SK-N-SH treated with all-trans-retinoic acid at 6 μM for 48 hours (cell line): ENCODE results near the gene INHBB.

ENCODE experiments used
- ATAC-seq: fragments of 200-7000 bp; cut with Tn5 transposase; 3 replicates; pipeline ENCODE4 v1.9.1; 2020; ENCODE audit warnings: mild to moderate bottlenecking, moderate library complexity
- BACH2 ChIP-seq: fragments of 250-450 bp; sonication (Bioruptor Pico); IDR thresholded peaks from 2 replicates; pipeline ENCODE4 v1.9.0; 2021; ENCODE audit warnings: mild to moderate bottlenecking, borderline replicate concordance
- CREB5 ChIP-seq: fragments of 250-450 bp; sonication (Bioruptor Pico); IDR thresholded peaks from 2 replicates; pipeline ENCODE4 v1.5.1; 2020; ENCODE audit warnings: low read depth, mild to moderate bottlenecking, moderate library complexity
- CSDC2 ChIP-seq: fragments of 250-450 bp; sonication (Bioruptor Pico); IDR thresholded peaks from 2 replicates; pipeline ENCODE4 v1.5.0; 2020; ENCODE audit warnings: mild to moderate bottlenecking, moderate library complexity
- CSRNP3 ChIP-seq: fragments of 250-450 bp; sonication (Bioruptor Pico); IDR thresholded peaks from 2 replicates; pipeline ENCODE4 v1.5.1; 2021; ENCODE audit warnings: mild to moderate bottlenecking, moderate library complexity
- ESRRG ChIP-seq: fragments of 250-450 bp; sonication (Bioruptor Pico); IDR thresholded peaks from 2 replicates; pipeline ENCODE4 v1.6.1; 2021; ENCODE audit warnings: mild to moderate bottlenecking
- GLIS3 ChIP-seq: fragments of 250-450 bp; sonication (Bioruptor Pico); IDR thresholded peaks from 2 replicates; pipeline ENCODE4 v1.5.0; 2020; ENCODE audit warnings: mild to moderate bottlenecking, moderate library complexity
- ISL1 ChIP-seq: fragments of 250-450 bp; sonication (Bioruptor Pico); IDR thresholded peaks from 2 replicates; pipeline ENCODE4 v2.1.2; 2022; ENCODE audit warnings: mild to moderate bottlenecking, moderate library complexity
- OSR1 ChIP-seq: fragments of 250-450 bp; sonication (Bioruptor Pico); IDR thresholded peaks from 2 replicates; pipeline ENCODE4 v1.8.0; 2022; ENCODE audit warnings: moderate library complexity, mild to moderate bottlenecking, inconsistent platforms
- PATZ1 ChIP-seq: fragments of 250-450 bp; sonication (Bioruptor Pico); IDR thresholded peaks from 2 replicates; pipeline ENCODE4 v1.8.0; 2020; ENCODE audit warnings: mild to moderate bottlenecking, moderate library complexity, borderline replicate concordance
- POU6F1 ChIP-seq: fragments of 250-450 bp; sonication (Bioruptor Pico); IDR thresholded peaks from 2 replicates; pipeline ENCODE4 v1.8.0; 2021; ENCODE audit warnings: low read depth, mild to moderate bottlenecking, moderate library complexity, borderline replicate concordance
- PPARA ChIP-seq: fragments of 250-450 bp; sonication (Bioruptor Pico); IDR thresholded peaks from 2 replicates; pipeline ENCODE4 v1.5.0; 2020; ENCODE audit warnings: mild to moderate bottlenecking, borderline replicate concordance
- RARB ChIP-seq: fragments of 250-450 bp; sonication (Bioruptor Pico); IDR thresholded peaks from 2 replicates; pipeline ENCODE4 v1.8.0; 2021; ENCODE audit warnings: mild to moderate bottlenecking, moderate library complexity
- SNAI2 ChIP-seq: fragments of 250-450 bp; sonication (Bioruptor Pico); IDR thresholded peaks from 2 replicates; pipeline ENCODE4 v1.5.0; 2020; ENCODE audit warnings: mild to moderate bottlenecking, moderate library complexity
- TCF4 ChIP-seq: fragments of 250-450 bp; sonication (Bioruptor Pico); IDR thresholded peaks from 2 replicates; pipeline ENCODE4 v1.8.0; 2021; ENCODE audit warnings: mild to moderate bottlenecking, moderate library complexity, borderline replicate concordance
- TOX ChIP-seq: fragments of 250-450 bp; sonication (Bioruptor Pico); IDR thresholded peaks from 2 replicates; pipeline ENCODE4 v1.8.0; 2021; ENCODE audit warnings: mild to moderate bottlenecking, moderate library complexity, borderline replicate concordance
- ZC3H10 ChIP-seq: fragments of 250-450 bp; sonication (Bioruptor Pico); IDR thresholded peaks from 2 replicates; pipeline ENCODE4 v1.5.1; 2021; ENCODE audit warnings: mild to moderate bottlenecking, moderate library complexity
- ZFP3 ChIP-seq: fragments of 250-450 bp; sonication (Bioruptor Pico); IDR thresholded peaks from 2 replicates; pipeline ENCODE4 v1.5.0; 2020; ENCODE audit warnings: mild to moderate bottlenecking, moderate library complexity
- ZFP30 ChIP-seq: fragments of 450-650 bp; formaldehyde crosslinking; IDR thresholded peaks from 2 replicates; pipeline ENCODE4 v1.5.0; 2022; ENCODE audit warnings: mild to moderate bottlenecking, moderate library complexity
- ZNF565 ChIP-seq: fragments of 450-650 bp; formaldehyde crosslinking; conservative IDR thresholded peaks from 2 replicates; pipeline ENCODE4 v1.5.0; 2020; ENCODE audit warnings: low read depth, mild to moderate bottlenecking, moderate library complexity
- ZNF70 ChIP-seq: fragments of 450-650 bp; formaldehyde crosslinking; IDR thresholded peaks from 2 replicates; pipeline ENCODE4 v1.5.0; 2020; ENCODE audit warnings: mild to moderate bottlenecking, moderate library complexity

INHBB gene

GRCh38 chr2:120357768-120358167 is 11.8 kb downstream of the INHBB start (continued):
- TF ChIP-seq SNAI2 (no peak), ISL1 (CRISPR knock-in tag) (no peak), ZFP30 (CRISPR knock-in tag) (no peak), BACH2 (CRISPR knock-in tag) (no peak)

- ATAC-seq = no peak
- TF ChIP-seq ISL1 (CRISPR knock-in tag) (no peak), TCF4 (CRISPR knock-in tag) (no peak), ZFP30 (CRISPR knock-in tag) (no peak), ZC3H10 (CRISPR knock-in tag) (no peak), CREB5 (CRISPR knock-in tag) (no peak), OSR1 (CRISPR knock-in tag) (no peak), SNAI2 (no peak), ESRRG (no peak), BACH2 (CRISPR knock-in tag) (no peak)
Measured at GRCh38 chr2:120358734-120359465, 13.0 kb downstream of the INHBB start.

- no peak for ATAC-seq
- TF ChIP-seq TOX (no peak), CREB5 (CRISPR knock-in tag) (no peak), BACH2 (CRISPR knock-in tag) (no peak), RARB (no peak), OSR1 (CRISPR knock-in tag) (no peak), ZFP3 (CRISPR knock-in tag) (no peak), PPARA (CRISPR knock-in tag) (no peak), SNAI2 (no peak), ZFP30 (CRISPR knock-in tag) (no peak), PATZ1 (CRISPR knock-in tag) (no peak)
Measured at GRCh38 chr2:120360307-120360855, 14.4 kb downstream of the INHBB start.

- no peak for ATAC-seq
- TF ChIP-seq ZFP30 (CRISPR knock-in tag) = no peak
- TF ChIP-seq ESRRG = no peak
- no peak for TF ChIP-seq ZC3H10 (CRISPR knock-in tag)
- TF ChIP-seq PATZ1 (CRISPR knock-in tag) = no peak
- TF ChIP-seq SNAI2 = no peak
- TF ChIP-seq PPARA (CRISPR knock-in tag) = no peak
Measured at GRCh38 chr2:120362926-120363325, 17.0 kb downstream of the INHBB start.

GRCh38 chr2:120365236-120365793 is 19.4 kb downstream of the INHBB start:
- no peak for ATAC-seq
- TF ChIP-seq PPARA (CRISPR knock-in tag) = no peak
- no peak for TF ChIP-seq ZNF565 (CRISPR knock-in tag)
- no peak for TF ChIP-seq ZNF70 (CRISPR knock-in tag)
- TF ChIP-seq ISL1 (CRISPR knock-in tag) = no peak
- TF ChIP-seq CSDC2 (CRISPR knock-in tag) = no peak
- TF ChIP-seq ESRRG = no peak
- no peak for TF ChIP-seq BACH2 (CRISPR knock-in tag)
- TF ChIP-seq CSRNP3 = no peak
- TF ChIP-seq CREB5 (CRISPR knock-in tag) = no peak
- no peak for TF ChIP-seq POU6F1 (CRISPR knock-in tag)
- no peak for TF ChIP-seq GLIS3 (CRISPR knock-in tag)
